ENCODE measurements around the gene CDHR5. TPM values are rescaled to one million over a fixed set of nuclear protein-coding genes. Genes with fewer than 3 reads are reported as not detected.

CDHR5 gene
- total RNA-seq, 1 experiment from 2014 or later: not detected

DNA sequence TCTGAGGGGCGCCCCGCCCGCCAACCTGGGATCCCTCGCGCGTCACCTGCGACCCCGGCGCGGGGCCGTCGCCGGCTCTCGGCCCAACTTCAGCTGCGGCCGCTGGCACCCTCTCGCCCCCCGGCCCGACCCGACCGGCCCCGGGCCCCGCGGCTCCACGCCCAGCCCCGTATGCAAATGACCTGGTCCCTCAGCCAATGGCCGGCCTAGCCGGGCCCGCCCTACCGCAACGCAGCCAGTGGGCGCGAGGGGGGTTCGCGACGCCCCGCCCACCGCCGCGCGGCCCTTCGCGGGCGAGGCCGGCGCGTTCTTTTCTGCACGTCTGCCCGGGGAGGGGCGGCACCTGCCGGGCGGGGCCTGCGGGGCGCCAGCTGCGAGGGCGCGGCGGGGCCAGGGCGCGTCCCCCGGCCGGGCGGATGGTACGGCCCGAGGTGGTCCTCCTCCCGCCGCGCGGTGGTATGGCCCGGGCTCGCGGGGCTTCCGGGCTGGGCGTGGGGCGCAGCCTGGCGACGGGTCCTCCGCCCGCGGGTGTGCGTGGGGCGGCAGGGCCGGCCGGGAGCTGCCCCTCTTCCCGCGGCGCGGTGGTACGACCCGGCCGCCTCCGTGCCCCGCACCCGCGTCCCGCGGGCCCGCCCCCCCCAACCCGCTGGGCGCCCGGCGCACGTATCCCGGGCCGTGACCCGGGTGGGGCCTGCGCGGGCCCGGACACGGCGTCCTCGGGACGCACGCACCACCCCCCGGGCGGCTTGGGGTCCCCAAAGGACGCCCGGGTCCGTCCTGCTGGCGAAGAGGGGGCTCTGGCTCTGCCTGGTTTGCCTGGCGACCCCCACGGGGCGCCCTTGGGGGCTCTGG is 56.2 kb downstream of the CDHR5 start:
- peak; percentile 93 for DNase-seq (ENCODE audit: low read depth)

DNA sequence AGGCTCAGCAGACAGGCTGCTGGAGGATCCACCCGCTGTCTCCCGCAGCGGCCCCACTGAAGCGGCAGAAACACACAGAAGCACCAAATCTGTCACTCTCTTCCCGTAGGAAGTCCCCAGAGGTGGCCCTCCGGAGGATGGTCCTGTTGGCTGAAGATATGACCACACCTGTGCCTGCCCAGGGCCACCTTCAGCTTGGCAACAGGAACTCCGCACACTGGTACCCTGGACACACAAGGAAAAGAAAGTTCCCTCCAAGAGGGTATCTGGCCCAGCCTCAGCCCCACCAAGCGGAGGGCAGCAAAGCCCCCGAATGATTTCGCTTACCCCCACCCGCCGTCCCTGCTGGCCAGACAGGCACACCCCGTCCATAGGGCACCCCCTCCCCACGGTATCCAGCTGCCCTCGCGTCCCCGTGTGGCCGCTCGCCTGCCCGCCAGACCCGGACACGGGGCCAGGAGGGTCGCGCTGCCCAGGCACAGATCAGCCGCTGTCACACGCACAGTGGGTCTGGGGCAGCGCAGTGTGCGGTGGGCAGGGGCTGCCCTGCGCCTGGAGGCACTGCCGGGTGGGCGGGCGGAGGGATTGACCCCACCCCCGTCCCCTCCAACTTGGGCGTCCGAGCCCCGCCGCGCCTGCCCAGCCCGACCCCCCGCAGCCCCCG is 57.0 kb downstream of the CDHR5 start:
- no peak for DNase-seq (ENCODE audit: low read depth)

DNA sequence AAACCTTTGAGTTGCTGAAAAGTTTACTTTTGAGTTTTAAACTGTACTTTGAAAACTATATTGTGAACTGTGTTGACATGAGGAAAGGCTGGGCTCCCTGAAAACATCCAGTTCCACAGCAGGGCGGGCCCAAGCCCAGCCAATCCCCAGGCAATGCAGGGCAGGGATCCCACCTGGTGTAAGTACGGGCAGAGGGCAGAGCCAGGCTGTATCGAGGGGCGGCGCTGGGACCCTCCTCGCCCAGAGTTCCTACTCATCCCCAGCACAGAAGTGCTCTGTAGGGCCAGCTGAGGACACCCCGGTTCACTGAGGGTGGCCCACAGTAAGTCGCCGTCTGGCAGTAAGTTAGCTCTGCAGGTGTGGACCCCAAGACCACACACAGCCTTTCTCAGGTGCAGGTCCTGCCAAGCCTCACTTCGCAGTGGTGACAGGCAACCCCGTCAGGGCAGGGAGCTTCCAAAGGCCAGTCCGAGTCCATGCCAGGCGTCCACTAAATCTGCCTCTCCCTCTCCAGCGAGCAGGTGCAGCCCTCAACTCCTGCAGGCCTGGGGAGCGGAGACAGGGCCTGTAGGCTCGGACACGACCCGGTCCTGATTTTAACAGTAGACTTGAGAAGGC is 57.6 kb downstream of the CDHR5 start:
- no peak for DNase-seq (ENCODE audit: low read depth)

Other genes starting within 250 kb of the CDHR5 start
- 7.9 and 10.6 TPM in 2 replicates for gene PKP3, start 230.7 kb downstream of the CDHR5 start, total RNA-seq (2014; rRNA removed; shearing (Covaris generic))
- 2.5 and 3.4 TPM in 2 replicates for gene SIGIRR, start 210.0 kb downstream of the CDHR5 start, total RNA-seq (2014; rRNA removed; shearing (Covaris generic))
- 0.20 TPM in 1 of 2 replicates, not detected in the other for gene ANO9, start 182.9 kb downstream of the CDHR5 start, total RNA-seq (2014; rRNA removed; shearing (Covaris generic))
- gene PTDSS2, start 174.7 kb downstream of the CDHR5 start, total RNA-seq (2014; rRNA removed; shearing (Covaris generic)): 27.5 and 35.5 TPM in 2 replicates
- 169 and 259 TPM in 2 replicates for gene RNH1, start 117.7 kb downstream of the CDHR5 start, total RNA-seq (2014; rRNA removed; shearing (Covaris generic))
- gene HRAS, start 89.4 kb downstream of the CDHR5 start, total RNA-seq (2014; rRNA removed; shearing (Covaris generic)): 56.9 and 110 TPM in 2 replicates
- 0.25 and 0.34 TPM in 2 replicates for gene LRRC56, start 87.4 kb downstream of the CDHR5 start, total RNA-seq (2014; rRNA removed; shearing (Covaris generic))
- gene LMNTD2, start 64.2 kb downstream of the CDHR5 start, total RNA-seq (2014; rRNA removed; shearing (Covaris generic)): 1.1 and 3.8 TPM in 2 replicates
- 53.4 and 56.0 TPM in 2 replicates for gene RASSF7, start 64.0 kb downstream of the CDHR5 start, total RNA-seq (2014; rRNA removed; shearing (Covaris generic))
- 17.0 and 24.3 TPM in 2 replicates for gene PHRF1, start 48.5 kb downstream of the CDHR5 start, total RNA-seq (2014; rRNA removed; shearing (Covaris generic))
- not detected in 2 replicates for gene IRF7, start 9.0 kb downstream of the CDHR5 start, total RNA-seq (2014; rRNA removed; shearing (Covaris generic))
- gene SCT, start 2.2 kb upstream of the CDHR5 start, total RNA-seq (2014; rRNA removed; shearing (Covaris generic)): not detected in 2 replicates
- gene DRD4, start 12.3 kb upstream of the CDHR5 start, total RNA-seq (2014; rRNA removed; shearing (Covaris generic)): not detected in 2 replicates
- gene DEAF1, start 70.3 kb upstream of the CDHR5 start, total RNA-seq (2014; rRNA removed; shearing (Covaris generic)): 31.0 and 50.8 TPM in 2 replicates
- 7.9 and 14.9 TPM in 2 replicates for gene TMEM80, start 70.9 kb upstream of the CDHR5 start, total RNA-seq (2014; rRNA removed; shearing (Covaris generic))
- 4.9 and 10.6 TPM in 2 replicates for gene EPS8L2, start 81.3 kb upstream of the CDHR5 start, total RNA-seq (2014; rRNA removed; shearing (Covaris generic))
- 247 and 252 TPM in 2 replicates for gene TALDO1, start 122.5 kb upstream of the CDHR5 start, total RNA-seq (2014; rRNA removed; shearing (Covaris generic))
- gene GATD1, start 152.5 kb upstream of the CDHR5 start, total RNA-seq (2014; rRNA removed; shearing (Covaris generic)): 22.5 and 25.6 TPM in 2 replicates
- gene CEND1, start 165.1 kb upstream of the CDHR5 start, total RNA-seq (2014; rRNA removed; shearing (Covaris generic)): not detected in 2 replicates
- 7.5 and 26.5 TPM in 2 replicates for gene SLC25A22, start 173.3 kb upstream of the CDHR5 start, total RNA-seq (2014; rRNA removed; shearing (Covaris generic))
- 3.3 and 8.2 TPM in 2 replicates for gene PIDD1, start 180.3 kb upstream of the CDHR5 start, total RNA-seq (2014; rRNA removed; shearing (Covaris generic))
- 714 and 877 TPM in 2 replicates for gene RPLP2, start 185.0 kb upstream of the CDHR5 start, total RNA-seq (2014; rRNA removed; shearing (Covaris generic))
- gene PNPLA2, start 194.0 kb upstream of the CDHR5 start, total RNA-seq (2014; rRNA removed; shearing (Covaris generic)): 27.8 and 50.0 TPM in 2 replicates
- gene CRACR2B, start 203.0 kb upstream of the CDHR5 start, total RNA-seq (2014; rRNA removed; shearing (Covaris generic)): 2.1 and 9.6 TPM in 2 replicates
- 588 and 642 TPM in 2 replicates for gene CD151, start 208.0 kb upstream of the CDHR5 start, total RNA-seq (2014; rRNA removed; shearing (Covaris generic))
- gene POLR2L, start 217.6 kb upstream of the CDHR5 start, total RNA-seq (2014; rRNA removed; shearing (Covaris generic)): 147 and 201 TPM in 2 replicates
- gene TSPAN4, start 217.9 kb upstream of the CDHR5 start, total RNA-seq (2014; rRNA removed; shearing (Covaris generic)): 207 and 240 TPM in 2 replicates

All from M059J (cell line).